NCI-H1092 (cell line): ENCODE data around the gene HMMR.
"Not testable (repeated sequence)": the region's sequence is repeated elsewhere in the genome, so short reads cannot be mapped to it uniquely, and the experiment has no call there.

Source experiments
- DNase-seq: peaks from one replicate; lab custom pipeline; 2025; lab: John Stamatoyannopoulos, UW

Gene HMMR

GRCh38 chr5:163508753-163509152 lies 48.3 kb downstream of the HMMR start:
- DNase-seq = no peak

- DNase-seq = no peak
Observed at GRCh38 chr5:163509291-163509951, 49.0 kb downstream of the HMMR start.

GRCh38 chr5:163512526-163512925 lies 52.1 kb downstream of the HMMR start:
- no peak for DNase-seq

- DNase-seq = no peak
Observed at GRCh38 chr5:163525096-163525495, 64.7 kb downstream of the HMMR start.

GRCh38 chr5:163529698-163530097 lies 69.3 kb downstream of the HMMR start:
- DNase-seq = no peak

- DNase-seq = no peak
Observed at GRCh38 chr5:163531272-163531671, 70.8 kb downstream of the HMMR start.

- DNase-seq = no peak
Observed at GRCh38 chr5:163532171-163533084, 72.0 kb downstream of the HMMR start.

GRCh38 chr5:163533223-163533622 lies 72.8 kb downstream of the HMMR start:
- DNase-seq = no peak

- no peak for DNase-seq
Observed at GRCh38 chr5:163534492-163535094, 74.2 kb downstream of the HMMR start.

GRCh38 chr5:163535290-163535689 lies 74.9 kb downstream of the HMMR start:
- no peak for DNase-seq

- not testable (repeated sequence) for DNase-seq
Observed at GRCh38 chr5:163536442-163536841, 76.0 kb downstream of the HMMR start.

GRCh38 chr5:163540696-163541095 lies 80.3 kb downstream of the HMMR start:
- no peak for DNase-seq
